GM19455 (cell line): Measurements from ENCODE around the gene SORCS3.

Source experiments
- ATAC-seq: cut with Tn5 transposase; IDR thresholded peaks from one replicate; pipeline ENCODE4 v1.9.1; 2021; ENCODE audit not compliant: unreplicated experiment

The SORCS3 gene

GRCh38 chr10:104641187-104641936 is at the start of gene SORCS3:
TSS of gene SORCS3 (plus strand) at chr10:104641290.
- ATAC-seq, result no peak

DNA sequence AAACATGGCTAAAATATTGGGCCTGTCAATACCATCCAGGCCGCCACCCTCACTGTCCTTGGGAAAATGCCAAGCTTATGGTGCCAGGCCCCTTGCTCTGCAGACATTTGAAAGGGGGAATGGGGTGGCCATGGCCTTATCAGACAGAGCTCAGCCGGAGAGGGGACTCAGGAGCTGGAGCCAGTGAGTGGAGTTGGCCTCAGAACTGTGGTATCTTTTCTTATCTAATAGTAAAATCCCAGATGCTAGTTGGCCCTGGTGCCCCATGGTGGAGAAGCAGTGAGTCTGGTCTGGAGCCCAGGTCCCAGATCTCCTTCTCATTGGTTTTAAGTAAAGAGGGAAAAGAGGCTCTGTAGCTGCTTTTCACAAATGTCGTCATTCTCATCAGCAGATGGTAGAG is 49.6 kb upstream of the SORCS3 start:
- ATAC-seq, result no peak

DNA sequence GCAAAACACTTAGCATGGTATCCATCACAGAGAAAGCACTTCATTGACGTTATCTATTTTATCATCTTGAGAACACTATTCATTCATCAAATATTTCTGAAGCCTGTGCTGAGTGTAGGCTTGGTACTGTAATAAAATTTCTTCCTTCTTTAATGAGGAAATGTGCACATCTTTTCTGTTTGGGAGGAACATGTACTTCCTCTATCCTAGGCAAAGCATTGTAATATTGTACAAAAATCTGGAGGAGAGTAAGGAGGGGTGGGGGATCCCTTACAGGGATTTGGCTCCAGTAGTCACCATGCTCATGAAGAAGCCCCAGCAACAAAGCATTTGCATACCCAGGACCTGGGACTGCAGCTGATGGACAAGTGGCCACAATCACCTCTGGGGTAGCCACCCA is 39.9 kb upstream of the SORCS3 start:
- no peak for ATAC-seq

DNA sequence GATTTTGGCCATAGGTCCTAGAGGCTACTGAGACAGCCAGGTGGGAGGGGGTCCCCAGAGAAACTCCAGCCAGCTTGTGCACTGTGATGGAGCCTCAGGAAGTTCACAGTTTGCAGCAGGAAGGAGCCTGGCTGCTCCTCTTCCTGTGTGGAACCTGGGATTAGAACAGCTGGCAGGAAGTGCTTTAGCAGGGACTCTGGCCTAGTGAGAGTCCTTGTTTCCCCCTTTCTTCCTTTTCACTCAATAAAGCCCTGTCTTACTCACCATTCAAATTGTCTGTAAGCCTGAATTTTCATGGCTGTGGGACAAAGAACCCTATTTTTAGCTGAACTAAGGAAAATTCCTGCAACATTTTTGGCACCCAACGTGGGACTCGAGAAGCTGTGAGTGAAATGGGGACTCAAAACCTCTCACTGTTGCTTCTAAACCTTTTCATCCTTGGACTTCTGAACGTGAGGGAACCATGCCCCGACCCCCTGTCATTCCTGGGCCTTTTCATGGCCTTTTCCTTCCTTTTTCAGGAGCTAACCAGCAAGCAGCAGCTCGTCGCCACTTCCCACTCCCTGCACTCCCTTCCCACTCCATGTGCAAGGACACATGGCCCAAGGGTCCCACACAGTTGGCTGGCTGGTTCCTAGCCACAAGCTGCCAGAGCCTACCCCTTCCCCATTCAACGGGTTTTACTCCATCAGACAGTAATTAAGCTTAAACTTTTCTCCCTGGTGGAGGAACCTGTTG is 32.8 kb upstream of the SORCS3 start:
- ATAC-seq, result no peak

DNA sequence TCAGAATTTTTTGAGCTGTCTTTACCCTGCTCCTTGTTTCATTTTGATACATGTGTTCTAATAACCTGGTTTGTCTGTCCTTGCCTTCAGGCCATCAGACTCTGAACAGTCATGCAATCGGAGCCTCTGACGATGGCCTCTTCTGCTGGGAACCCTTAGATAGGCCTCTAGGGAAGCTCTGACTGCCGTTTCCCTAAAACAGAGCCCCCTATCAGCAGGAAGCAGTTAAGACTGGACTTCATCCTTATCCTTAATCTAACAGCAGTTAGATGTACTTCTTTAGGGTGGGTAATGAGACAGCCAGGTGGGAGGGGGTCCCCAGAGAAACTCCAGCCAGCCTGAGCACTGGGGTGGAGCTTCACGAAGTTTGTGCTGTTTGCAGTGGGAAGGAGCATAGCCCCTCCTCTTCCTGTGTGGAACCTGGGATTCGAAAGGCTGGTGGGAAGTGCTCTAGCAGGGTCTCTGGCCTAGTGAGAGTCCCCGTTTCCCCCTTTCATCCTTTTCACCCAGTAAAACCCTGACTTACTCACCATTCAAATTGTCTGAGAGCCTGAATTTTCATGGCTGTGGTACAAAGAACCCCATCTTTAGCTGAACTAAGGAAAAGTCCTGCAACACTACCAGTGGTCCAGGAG is 28.4 kb upstream of the SORCS3 start:
- ATAC-seq, result no peak

GRCh38 chr10:104613406-104613805 is 27.7 kb upstream of the SORCS3 start:
- no peak for ATAC-seq

GRCh38 chr10:104614245-104614831 is 26.8 kb upstream of the SORCS3 start:
- ATAC-seq, result peak; percentile 81

DNA sequence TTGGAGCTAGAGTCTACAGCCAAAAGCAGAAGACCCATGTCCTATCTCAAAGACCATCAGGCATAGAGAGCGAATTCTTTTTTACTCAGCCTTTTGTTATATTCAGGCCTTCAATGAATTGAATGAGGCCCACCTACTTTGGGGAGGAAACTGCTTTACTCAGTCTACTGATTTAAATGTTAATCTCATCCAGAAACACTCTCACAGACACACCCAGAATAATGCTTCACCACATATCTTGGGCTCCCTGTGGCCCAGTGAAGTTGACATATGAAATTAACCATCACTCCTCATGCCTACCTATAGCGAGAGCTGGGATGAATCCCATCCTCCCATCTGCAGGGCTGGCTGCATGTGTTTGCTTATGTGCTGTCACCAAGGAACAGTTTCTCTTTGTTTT is 26.0 kb upstream of the SORCS3 start:
- no peak for ATAC-seq

GRCh38 chr10:104617831-104618230 is 23.3 kb upstream of the SORCS3 start:
- ATAC-seq, result no peak

- ATAC-seq, result no peak
These were observed 18.9 kb upstream of the SORCS3 start for GRCh38 chr10:104622175-104622574.

- ATAC-seq, result no peak
These were observed 18.4 kb upstream of the SORCS3 start for GRCh38 chr10:104622598-104623209.

GRCh38 chr10:104630731-104631130 is 10.4 kb upstream of the SORCS3 start:
- no peak for ATAC-seq

DNA sequence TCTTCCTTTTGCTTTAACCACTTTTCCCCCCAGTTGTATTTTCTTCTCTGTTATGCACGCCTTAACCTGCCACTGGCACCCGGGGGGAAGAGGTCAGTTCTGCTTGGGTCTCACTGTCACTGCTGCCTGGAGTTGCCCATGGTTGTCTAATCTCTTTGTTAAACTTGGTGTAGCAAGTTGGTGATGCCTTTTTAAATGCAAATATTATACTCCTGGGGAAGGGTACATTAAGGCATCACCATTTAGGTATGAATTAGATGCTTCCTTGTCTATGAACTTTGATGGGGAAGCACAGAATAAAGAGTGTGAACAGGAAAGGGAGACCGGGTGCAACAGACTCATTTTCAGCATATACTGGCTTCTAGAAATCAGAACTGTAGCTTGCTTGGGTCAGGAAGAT is 9.1 kb upstream of the SORCS3 start:
- no peak for ATAC-seq

DNA sequence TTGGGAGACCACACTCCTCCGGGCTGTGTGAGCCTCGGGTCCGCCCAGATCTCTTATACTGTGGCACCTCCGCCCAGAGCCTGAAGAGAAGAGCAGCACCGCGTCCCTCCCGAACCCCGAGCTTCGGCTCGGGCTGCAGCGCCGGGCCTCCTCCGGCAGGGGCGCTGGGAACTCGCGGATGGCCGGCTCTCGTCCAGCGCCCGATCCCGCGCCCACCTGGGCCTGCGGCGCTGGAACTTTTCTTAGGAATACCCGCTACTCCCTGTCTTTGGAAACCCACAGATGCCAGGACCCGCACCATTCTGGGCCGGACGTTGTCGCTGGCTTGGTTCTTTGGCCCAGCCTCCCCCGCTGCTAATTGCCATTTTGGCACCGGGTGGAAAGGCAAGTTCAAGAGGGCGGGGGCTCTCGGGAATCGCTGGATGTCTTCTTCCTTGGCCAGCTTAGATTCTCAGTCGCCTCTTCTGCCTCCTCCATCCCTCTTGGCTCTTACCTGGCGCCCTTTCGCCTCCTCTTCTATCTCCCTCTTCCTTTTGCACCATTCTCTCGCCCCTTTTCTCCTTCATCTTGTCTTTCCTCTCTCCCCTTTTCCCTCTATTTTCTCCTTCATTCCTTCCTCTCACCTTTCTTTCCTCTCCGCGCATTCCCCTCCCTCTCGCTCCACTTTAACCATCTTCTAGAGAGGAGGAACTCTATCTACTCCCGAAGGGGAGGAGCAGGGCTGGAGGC is 2.1 kb upstream of the SORCS3 start:
- no peak for ATAC-seq

DNA sequence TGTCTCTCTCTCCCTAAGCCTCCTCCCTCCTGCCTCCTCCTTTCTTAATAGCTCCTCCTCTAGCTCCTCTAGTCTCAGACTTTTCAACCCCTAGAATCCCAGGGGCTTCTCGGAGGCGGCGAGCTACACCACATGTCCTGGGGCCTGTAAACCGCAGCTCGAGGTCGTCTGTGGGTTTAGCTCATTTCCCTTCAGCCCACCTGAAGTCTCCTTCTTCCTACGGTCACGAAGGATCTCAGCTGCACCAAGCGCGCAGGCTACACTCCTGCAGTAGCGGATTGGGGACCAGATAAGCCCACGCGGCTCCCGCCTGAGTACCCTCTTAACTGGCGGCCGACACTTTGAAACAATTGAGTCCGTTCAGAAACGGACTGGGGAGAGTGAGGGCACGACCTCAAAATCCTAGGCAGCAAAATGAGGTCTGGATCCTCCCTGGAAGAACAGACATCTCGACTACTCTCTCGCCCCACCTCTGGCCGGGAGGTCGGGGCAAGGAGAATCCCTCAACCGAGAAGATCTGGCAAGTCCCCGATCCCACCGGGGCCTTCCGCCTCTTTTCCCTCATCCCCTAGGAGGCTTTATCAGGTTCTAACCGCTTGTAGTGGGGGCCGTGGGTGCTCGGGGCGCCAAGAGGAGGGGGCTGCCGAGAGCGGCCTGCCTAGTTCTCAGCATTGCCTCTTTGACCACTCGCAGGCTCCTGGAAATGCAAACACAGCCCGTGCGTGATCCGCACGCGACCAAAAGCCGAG is 1.3 kb upstream of the SORCS3 start:
- no peak for ATAC-seq

GRCh38 chr10:104640339-104641186 is 527 bp upstream of the SORCS3 start:
- no peak for ATAC-seq

DNA sequence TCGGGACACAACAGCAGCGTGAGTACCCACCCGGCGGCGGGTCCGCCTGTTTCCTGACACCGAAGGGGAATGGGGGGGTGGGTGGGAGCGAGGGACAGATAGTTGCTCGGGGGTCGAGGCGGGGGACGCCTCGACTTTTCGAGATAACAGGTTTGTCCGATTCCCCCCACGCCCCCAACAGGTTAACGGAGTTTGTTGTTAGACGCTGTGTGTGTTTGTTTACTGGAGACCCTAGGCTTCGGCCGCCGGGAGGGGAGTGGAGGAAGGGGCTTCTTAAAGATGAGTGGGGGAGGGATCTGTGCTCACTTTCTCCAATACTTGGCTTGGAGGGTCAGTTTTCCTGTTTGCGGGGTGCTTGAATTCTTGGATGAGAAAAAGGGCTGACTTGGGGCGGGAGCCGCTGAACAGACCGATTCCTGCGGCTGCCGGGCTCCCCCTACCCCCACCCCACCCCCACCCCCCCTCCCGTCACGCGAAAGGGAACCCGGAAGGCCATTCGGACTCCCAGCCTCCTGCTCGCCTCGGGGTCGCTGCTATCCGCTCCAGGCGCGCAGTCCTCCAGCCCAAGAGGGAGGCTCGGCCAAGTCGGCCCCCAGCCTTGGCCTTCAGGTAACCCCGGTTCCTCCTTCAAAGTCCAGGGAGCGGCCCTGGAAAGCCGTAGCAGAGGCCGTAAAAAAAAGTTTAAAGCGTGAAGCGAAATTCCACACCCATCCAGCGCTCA is 1.0 kb downstream of the SORCS3 start:
- no peak for ATAC-seq

DNA sequence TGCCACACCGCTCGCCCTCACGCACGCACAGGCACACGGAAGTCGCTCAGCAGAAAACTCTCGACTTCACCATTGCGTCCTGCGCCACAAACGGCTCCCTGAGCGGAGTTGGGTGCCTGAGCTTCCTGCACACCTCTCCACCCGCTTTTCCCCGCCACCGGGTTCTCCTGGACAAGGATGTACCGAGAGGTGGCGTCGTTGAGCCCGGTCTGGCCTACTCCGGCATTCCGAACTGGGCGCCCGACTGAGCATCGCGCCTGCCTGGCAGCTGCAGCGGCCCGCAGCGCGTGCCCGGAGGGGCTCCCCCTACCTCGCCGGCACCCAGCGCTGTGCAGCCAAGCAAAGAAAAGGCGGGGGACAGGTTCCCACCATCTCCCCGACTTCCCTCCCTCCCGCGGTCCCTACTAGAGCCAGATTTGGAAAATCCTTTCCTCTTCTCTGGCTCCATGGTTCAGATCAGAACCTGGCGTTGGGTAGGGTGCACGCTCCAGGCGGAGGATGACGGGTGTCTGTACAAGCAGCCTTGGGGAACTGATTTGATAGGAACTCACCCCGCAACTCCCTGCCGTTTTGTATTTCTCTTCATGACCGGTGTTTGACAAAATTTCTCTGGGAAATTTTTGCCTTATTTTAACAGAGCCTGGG is 1.7 kb downstream of the SORCS3 start:
- no peak for ATAC-seq
